B cell (primary cell): Measurements from ENCODE around the gene OASL. TPM values are rescaled to one million over a fixed set of nuclear protein-coding genes. Genes with fewer than 3 reads are reported as not detected.

Experiments used
- ATAC-seq: fragments of 200-7000 bp; cut with Tn5 transposase; one replicate; pipeline ENCODE4 v1.10.0; 2021; ENCODE audit warnings: low read depth, mild to moderate bottlenecking, moderate number of reproducible peaks, moderate library complexity
- CTCF ChIA-PET: fragments of 350-600 bp; sonication (Branson Sonifier 250); formaldehyde crosslinking; loops from one replicate; lab custom pipeline; 2021; ENCODE audit warnings: antibody characterized with exemption, inconsistent platforms; lab: Charles Lee
- POLR2A ChIA-PET: fragments of 350-600 bp; sonication (Branson Sonifier 250); formaldehyde crosslinking; loops from one replicate; lab custom pipeline; 2021; ENCODE audit warnings: antibody characterized with exemption; lab: Charles Lee
- DNase-seq: peaks from one replicate; pipeline ENCODE4 v3.0.0; 2013
- H2AFZ ChIP-seq: 2 replicates; pipeline ENCODE4 v1.6.1; 2012; ENCODE audit warnings: mild to moderate bottlenecking, low read depth, low read length; ENCODE audit not compliant: insufficient read depth, poor library complexity, severe bottlenecking
- H3K27ac ChIP-seq, 2 donors: 1 replicate in 1 of 2; 2 replicates in 1 of 2; pipeline ENCODE4 v1.5.1; 2012 to 2013; ENCODE audit warnings: low read length in 2 of 2, mild to moderate bottlenecking in 2 of 2, moderate library complexity in 1 of 2
- H3K27me3 ChIP-seq, 4 experiments: fragments of 200-600 bp in 1 of 4; sonication (generic) in 1 of 4; replicated peaks in 1 of 4; 1 replicate in 2 of 4; 2 replicates in 2 of 4; pipeline versions ENCODE4 v1.6.1 to v1.7.0; 2013 to 2016; ENCODE audit warnings: low read length in 3 of 4, mild to moderate bottlenecking in 2 of 4, mixed read lengths in 1 of 4, moderate library complexity in 1 of 4; ENCODE audit not compliant: insufficient read depth in 4 of 4, control insufficient read depth in 3 of 4; ENCODE audit errors: control extremely low read depth in 1 of 4
- H3K36me3 ChIP-seq, 2 experiments: replicated peaks in 1 of 2; 1 replicate in 1 of 2; 2 replicates in 1 of 2; pipeline versions ENCODE4 v1.6.1 to v1.7.1; 2013; ENCODE audit warnings: low read length in 1 of 2; ENCODE audit not compliant: insufficient read depth in 2 of 2, control insufficient read depth in 1 of 2; ENCODE audit errors: control extremely low read depth in 1 of 2, extremely low read depth in 1 of 2
- H3K4me1 ChIP-seq, 2 donors: fragments of 200-600 bp in 1 of 2; sonication (generic) in 1 of 2; 1 replicate in 1 of 2; 2 replicates in 1 of 2; pipeline versions ENCODE4 v1.5.1 to v1.6.1; 2013 to 2017; ENCODE audit warnings: low read length in 2 of 2; ENCODE audit not compliant: control insufficient read depth in 2 of 2, insufficient read depth in 2 of 2
- H3K4me2 ChIP-seq: replicated peaks from 2 replicates; pipeline ENCODE3; 2012; ENCODE audit warnings: mild to moderate bottlenecking, low read depth, low read length; ENCODE audit not compliant: poor library complexity, severe bottlenecking
- H3K4me3 ChIP-seq, 5 experiments: fragments of 200-600 bp in 1 of 5; sonication (generic) in 1 of 5; 1 replicate in 3 of 5; 2 replicates in 2 of 5; pipeline versions ENCODE4 v1.5.1 to v1.7.0; 2011 to 2016; ENCODE audit warnings: low read length in 4 of 5, mild to moderate bottlenecking in 4 of 5, low read depth in 2 of 5, control low read depth in 1 of 5, moderate library complexity in 1 of 5; ENCODE audit not compliant: insufficient read depth in 1 of 5; ENCODE audit errors: control extremely low read depth in 1 of 5, extremely low read depth in 1 of 5
- H3K79me2 ChIP-seq: fragments of 200-600 bp; sonication (generic); one replicate; pipeline ENCODE4 v1.6.0; 2016; ENCODE audit warnings: low read length; ENCODE audit not compliant: control insufficient read depth, insufficient read depth
- H3K9ac ChIP-seq: fragments of 200-600 bp; sonication (generic); 2 replicates; pipeline ENCODE4 v1.6.1; 2017; ENCODE audit warnings: mild to moderate bottlenecking, low read length, moderate library complexity
- H3K9me3 ChIP-seq, 3 donors: one replicate each; pipeline versions ENCODE4 v1.6.1 to v1.7.1; 2013; ENCODE audit warnings: low read length in 2 of 3; ENCODE audit not compliant: control insufficient read depth in 2 of 3, insufficient read depth in 1 of 3; ENCODE audit errors: control extremely low read depth in 1 of 3
- H4K20me1 ChIP-seq: 2 replicates; pipeline ENCODE4 v1.6.0; 2012; ENCODE audit warnings: mild to moderate bottlenecking, low read length; ENCODE audit not compliant: insufficient read depth, control insufficient read depth, poor library complexity, severe bottlenecking
- H3K27ac Mint-ChIP-seq: one replicate; pipeline ENCODE4 v1.8.0; 2021; ENCODE audit warnings: mixed read lengths
- H3K27me3 Mint-ChIP-seq: one replicate; pipeline ENCODE4 v1.8.0; 2021; ENCODE audit warnings: mixed read lengths
- H3K4me1 Mint-ChIP-seq: one replicate; pipeline ENCODE4 v1.8.0; 2021; ENCODE audit warnings: mixed read lengths
- H3K4me3 Mint-ChIP-seq: one replicate; pipeline ENCODE4 v1.8.0; 2021; ENCODE audit warnings: mixed read lengths
- H3K9me3 Mint-ChIP-seq: one replicate; pipeline ENCODE4 v1.8.0; 2022; ENCODE audit warnings: mixed read lengths; ENCODE audit not compliant: insufficient read depth
- CTCF ChIP-seq: fragments of 200-600 bp; IDR thresholded peaks from one replicate; pipeline ENCODE4 v1.8.0; 2022; ENCODE audit warnings: antibody characterized with exemption, mild to moderate bottlenecking
- EZH2 ChIP-seq: IDR thresholded peaks from 2 replicates; pipeline ENCODE4 v1.6.1; 2012; ENCODE audit warnings: borderline replicate concordance, low read depth, mild to moderate bottlenecking, moderate library complexity, low read length; ENCODE audit not compliant: insufficient read depth, poor library complexity, severe bottlenecking
- WGBS: methylation state at CpG from one replicate; pipeline ENCODE4 v1.1.5; 2013; ENCODE audit warnings: missing lambda C conversion rate; ENCODE audit not compliant: insufficient coverage; 5-methylcytosine and 5-hydroxymethylcytosine counted together
- intact Hi-C: fragments of 100-400 bp; cut with micrococcal nuclease; formaldehyde crosslinking; loops from one replicate; pipeline ENCODE4 v1.10.0; 2022
- polyA plus RNA-seq: library from polyadenylated mRNA; depleted of rRNA; stranded (reverse); fragments of >200 nt; gene quantifications from 2 replicates; pipeline ENCODE4 v1.2.3, GENCODE V29; 2012
- total RNA-seq, 2 donors: library from RNA; stranded (reverse); fragments of 120-200 nt in 1 of 2; gene quantifications; 1 replicate in 1 of 2; 2 replicates in 1 of 2; pipeline versions ENCODE4 v1.2.3 to v1.2.4, GENCODE V29; 2013 to 2022

OASL gene
- total and polyA plus RNA-seq, 2 donors (not counting 1 experiment from before 2014, with no cell fraction given): 0.18 to 1.1 TPM

GRCh38 chr12:121072147-121072546, 33.1 kb upstream of the OASL start:
- H3K27me3 Mint-ChIP-seq: peaks cover 14% of the 10 kb centered on the region
- no peak overlapping the region for H3K27ac Mint-ChIP-seq
- intact Hi-C loops: no loop called here
- no peak overlapping the region for H3K4me3 Mint-ChIP-seq
- H3K4me3 ChIP-seq: no peak overlapping the region
- no peak overlapping the region for H3K9ac ChIP-seq
- 100% methylated on average over 3 of the region's 3 CpGs for whole genome bisulfite sequencing
- no peaks in the 10 kb centered on the region for H3K36me3 ChIP-seq
- POLR2A ChIA-PET: no interaction called here
- H3K9me3 Mint-ChIP-seq: peaks cover 17% of the 10 kb centered on the region
- no peaks in the 10 kb centered on the region for H3K4me1 ChIP-seq
- no peak overlapping the region for H3K27ac ChIP-seq
- no peak overlapping the region for H2AFZ ChIP-seq
- peaks cover 7 to 16% (median 11%) of the 10 kb centered on the region in 3 donors for H3K9me3 ChIP-seq
- DNase-seq (no peak), ATAC-seq (no peak)
- H3K4me1 Mint-ChIP-seq: no peaks in the 10 kb centered on the region
- H3K4me2 ChIP-seq: no peak overlapping the region
- CTCF ChIA-PET: no interaction called here
- no peak for TF ChIP-seq CTCF
- peaks cover 0 to 9% (median 0%) of the 10 kb centered on the region in 4 experiments for H3K27me3 ChIP-seq
- H3K79me2 ChIP-seq: no peaks in the 10 kb centered on the region
- no peaks in the 10 kb centered on the region for H4K20me1 ChIP-seq

- Mint-ChIP-seq H3K4me1 (no peaks in the 10 kb centered on the region), H3K27ac (no peak overlapping the region), H3K9me3 (peaks cover 13% of the 10 kb centered on the region), H3K27me3 (peaks cover 19% of the 10 kb centered on the region), H3K4me3 (no peak overlapping the region)
- Histone ChIP-seq H3K4me3 (no peak overlapping the region), H3K27ac (no peak overlapping the region), H4K20me1 (no peaks in the 10 kb centered on the region), H2AFZ (no peak overlapping the region), H3K4me1 (no peaks in the 10 kb centered on the region), H3K9me3 (peaks cover 5 to 16% (median 7%) of the 10 kb centered on the region in 3 donors), H3K4me2 (no peak overlapping the region), H3K36me3 (no peaks in the 10 kb centered on the region), H3K9ac (no peak overlapping the region), H3K79me2 (no peaks in the 10 kb centered on the region), H3K27me3 (peaks cover 0 to 9% (median 0%) of the 10 kb centered on the region in 4 experiments)
- intact Hi-C loops: no loop called here
- no peak for DNase-seq
- no peak for ATAC-seq
- ChIA-PET CTCF (no interaction called here), POLR2A (no interaction called here)
- no CpG with 5 or more reads among the region's 6 CpGs for WGBS
- no peak for TF ChIP-seq CTCF
- no peak for TF ChIP-seq EZH2
These were observed 30.2 kb upstream of the OASL start for GRCh38 chr12:121069206-121069605.
